Measurements from ENCODE around the gene PAM. TPM values are rescaled to one million over a fixed set of nuclear protein-coding genes. Genes with fewer than 3 reads are reported as not detected.

The PAM gene
- total RNA-seq, 2 experiments from 2014 or later = 45.8 to 46.2 TPM

GRCh38 chr5:102841021-102841420, 85.9 kb downstream of the PAM start:
- ChIA-PET POLR2A (no interaction called here), CTCF (no interaction called here)
- Mint-ChIP-seq H3K36me3 (ENCODE audit: low read depth) (peaks cover 5% of the 10 kb centered on the region), H3K27ac (no peak overlapping the region), H3K4me1 (peaks cover 2% of the 10 kb centered on the region), H3K27me3 (no peaks in the 10 kb centered on the region), H3K9me3 (no peaks in the 10 kb centered on the region), H3K4me3 (no peak overlapping the region)
- no peak for DNase-seq

- H3K36me3 Mint-ChIP-seq (ENCODE audit: low read depth) = peaks cover 5% of the 10 kb centered on the region
- H3K4me3 Mint-ChIP-seq = no peak overlapping the region
- no peak for DNase-seq
- no peaks in the 10 kb centered on the region for H3K9me3 Mint-ChIP-seq
- no peaks in the 10 kb centered on the region for H3K27me3 Mint-ChIP-seq
- CTCF ChIA-PET = no interaction called here
- no peaks in the 10 kb centered on the region for H3K4me1 Mint-ChIP-seq
- POLR2A ChIA-PET = no interaction called here
- H3K27ac Mint-ChIP-seq = no peak overlapping the region
Observed at GRCh38 chr5:102843997-102844396, 88.9 kb downstream of the PAM start.

GRCh38 chr5:102845041-102845440, 89.9 kb downstream of the PAM start:
- POLR2A ChIA-PET = no interaction called here
- Mint-ChIP-seq H3K4me1 (no peaks in the 10 kb centered on the region), H3K36me3 (ENCODE audit: low read depth) (peaks cover 5% of the 10 kb centered on the region), H3K27ac (no peak overlapping the region), H3K9me3 (no peaks in the 10 kb centered on the region), H3K27me3 (no peaks in the 10 kb centered on the region), H3K4me3 (no peak overlapping the region)
- CTCF ChIA-PET = no interaction called here
- no peak for DNase-seq

- DNase-seq = no peak
- H3K4me1 Mint-ChIP-seq = peaks cover 7% of the 10 kb centered on the region
- H3K27ac Mint-ChIP-seq = no peak overlapping the region
- no peaks in the 10 kb centered on the region for H3K27me3 Mint-ChIP-seq
- no peaks in the 10 kb centered on the region for H3K36me3 Mint-ChIP-seq (ENCODE audit: low read depth)
- H3K4me3 Mint-ChIP-seq = no peak overlapping the region
- ChIA-PET CTCF (no interaction called here), POLR2A (no interaction called here)
- no peaks in the 10 kb centered on the region for H3K9me3 Mint-ChIP-seq
Observed at GRCh38 chr5:102850503-102850902, 95.4 kb downstream of the PAM start.

- Mint-ChIP-seq H3K27ac (no peak overlapping the region), H3K4me1 (peaks cover 9% of the 10 kb centered on the region), H3K4me3 (no peak overlapping the region), H3K36me3 (ENCODE audit: low read depth) (no peaks in the 10 kb centered on the region), H3K27me3 (no peaks in the 10 kb centered on the region), H3K9me3 (no peaks in the 10 kb centered on the region)
- POLR2A ChIA-PET = no interaction called here
- DNase-seq = no peak
- CTCF ChIA-PET = interaction anchor here (1.3 kb wide), 1 partner anchor 172 kb away, joined by 3 read pairs; no protein-coding TSS in a partner anchor
Observed at GRCh38 chr5:102853680-102854079, 98.6 kb downstream of the PAM start.

- Mint-ChIP-seq H3K36me3 (ENCODE audit: low read depth) (no peaks in the 10 kb centered on the region), H3K27ac (no peak overlapping the region), H3K9me3 (no peaks in the 10 kb centered on the region), H3K27me3 (no peaks in the 10 kb centered on the region), H3K4me3 (no peak overlapping the region), H3K4me1 (peaks cover 9% of the 10 kb centered on the region)
- ChIA-PET POLR2A (no interaction called here), CTCF (no interaction called here)
- DNase-seq = no peak
Observed at GRCh38 chr5:102855681-102856388, 100.7 kb downstream of the PAM start.

GRCh38 chr5:102856389-102856777, 101.3 kb downstream of the PAM start:
- no peak overlapping the region for H3K27ac Mint-ChIP-seq
- ChIA-PET POLR2A (no interaction called here), CTCF (interaction anchor here (1.0 kb wide), 1 partner anchor 12 kb away, joined by 4 read pairs; no protein-coding TSS in a partner anchor)
- DNase-seq = no peak
- no peaks in the 10 kb centered on the region for H3K9me3 Mint-ChIP-seq
- peaks cover 9% of the 10 kb centered on the region for H3K4me1 Mint-ChIP-seq
- H3K4me3 Mint-ChIP-seq = no peak overlapping the region
- H3K36me3 Mint-ChIP-seq (ENCODE audit: low read depth) = no peaks in the 10 kb centered on the region
- no peaks in the 10 kb centered on the region for H3K27me3 Mint-ChIP-seq

GRCh38 chr5:102857076-102857818, 102.1 kb downstream of the PAM start:
- no peaks in the 10 kb centered on the region for H3K36me3 Mint-ChIP-seq (ENCODE audit: low read depth)
- ChIA-PET CTCF (interaction anchor here (1.0 to 1.1 kb wide), 2 partner anchors 9 to 11 kb away, joined by 4 to 5 read pairs; no protein-coding TSS in a partner anchor), POLR2A (no interaction called here)
- no peak for DNase-seq
- H3K4me3 Mint-ChIP-seq = no peak overlapping the region
- peaks cover 9% of the 10 kb centered on the region for H3K4me1 Mint-ChIP-seq
- no peak overlapping the region for H3K27ac Mint-ChIP-seq
- H3K27me3 Mint-ChIP-seq = no peaks in the 10 kb centered on the region
- no peaks in the 10 kb centered on the region for H3K9me3 Mint-ChIP-seq

GRCh38 chr5:102858221-102858620, 103.1 kb downstream of the PAM start:
- no peaks in the 10 kb centered on the region for H3K9me3 Mint-ChIP-seq
- CTCF ChIA-PET = no interaction called here

GRCh38 chr5:102858808-102859207, 103.7 kb downstream of the PAM start:
- POLR2A ChIA-PET = no interaction called here
- Mint-ChIP-seq H3K27me3 (peaks cover 2% of the 10 kb centered on the region), H3K27ac (no peak overlapping the region), H3K4me3 (no peak overlapping the region), H3K36me3 (ENCODE audit: low read depth) (no peaks in the 10 kb centered on the region), H3K9me3 (no peaks in the 10 kb centered on the region), H3K4me1 (peaks cover 4% of the 10 kb centered on the region)
- DNase-seq = no peak
- CTCF ChIA-PET = no interaction called here

More at GRCh38 chr5:102858221-102858620, 103.1 kb downstream of the PAM start:
- H3K36me3 Mint-ChIP-seq (ENCODE audit: low read depth) = no peaks in the 10 kb centered on the region
- no peak for DNase-seq
- POLR2A ChIA-PET = no interaction called here
- H3K4me3 Mint-ChIP-seq = no peak overlapping the region
- H3K27ac Mint-ChIP-seq = no peak overlapping the region
- peaks cover 7% of the 10 kb centered on the region for H3K4me1 Mint-ChIP-seq
- H3K27me3 Mint-ChIP-seq = peaks cover 1% of the 10 kb centered on the region

- no peak for DNase-seq
- peaks cover 5% of the 10 kb centered on the region for H3K4me1 Mint-ChIP-seq
- no peaks in the 10 kb centered on the region for H3K36me3 Mint-ChIP-seq (ENCODE audit: low read depth)
- POLR2A ChIA-PET = interaction anchor here (1.4 to 1.6 kb wide), 2 partner anchors 13 to 18 kb away, joined by 3 read pairs; no protein-coding TSS in a partner anchor
- H3K4me3 Mint-ChIP-seq = no peak overlapping the region
- no peak overlapping the region for H3K27ac Mint-ChIP-seq
- CTCF ChIA-PET = no interaction called here
- peaks cover 4% of the 10 kb centered on the region for H3K27me3 Mint-ChIP-seq
- H3K9me3 Mint-ChIP-seq = no peaks in the 10 kb centered on the region
Observed at GRCh38 chr5:102860035-102860434, 104.9 kb downstream of the PAM start.

- Mint-ChIP-seq H3K4me3 (no peak overlapping the region), H3K9me3 (no peaks in the 10 kb centered on the region), H3K27me3 (peaks cover 18% of the 10 kb centered on the region), H3K27ac (no peak overlapping the region), H3K4me1 (peaks cover 11% of the 10 kb centered on the region), H3K36me3 (ENCODE audit: low read depth) (peaks cover 6% of the 10 kb centered on the region)
- POLR2A ChIA-PET = no interaction called here
- CTCF ChIA-PET = no interaction called here
- DNase-seq = no peak
Observed at GRCh38 chr5:102863058-102863457, 108.0 kb downstream of the PAM start.

- CTCF ChIA-PET = interaction anchor here (0.6 kb wide), 1 partner anchor 35 kb away, joined by 3 read pairs; no protein-coding TSS in a partner anchor
- Mint-ChIP-seq H3K4me3 (no peak overlapping the region), H3K9me3 (no peaks in the 10 kb centered on the region), H3K27me3 (peaks cover 18% of the 10 kb centered on the region), H3K4me1 (peaks cover 11% of the 10 kb centered on the region), H3K27ac (no peak overlapping the region), H3K36me3 (ENCODE audit: low read depth) (peaks cover 6% of the 10 kb centered on the region)
- POLR2A ChIA-PET = interaction anchor here (2.0 kb wide), 1 partner anchor 256 kb away, joined by 6 read pairs; the partner anchor contains the start of genes GIN1 and PPIP5K2
- no peak for DNase-seq
Observed at GRCh38 chr5:102863764-102864560, 108.9 kb downstream of the PAM start.
